ENCODE measurements around the gene THADA.

Gene THADA

GRCh38 chr2:43569921-43570320, 25.9 kb downstream of the THADA start:
- DNase-seq: no peak
- peaks cover 53% of the 10 kb centered on the region for H3K36me3 ChIP-seq
- H3K27ac ChIP-seq: no peak overlapping the region
- no peak for TF ChIP-seq CTCF (IDR thresholded peaks at IDR 0.05; ENCODE audit: low read depth, low read length)
- no peaks in the 10 kb centered on the region for H3K9me3 ChIP-seq (ENCODE audit: severe bottlenecking)
- no peak overlapping the region for H3K4me3 ChIP-seq (ENCODE audit: low read depth, low read length)
- no peaks in the 10 kb centered on the region for H3K27me3 ChIP-seq (ENCODE audit: insufficient read depth, low read depth, severe bottlenecking)

GRCh38 chr2:43568228-43568627, 27.6 kb downstream of the THADA start:
- Histone ChIP-seq H3K9me3 (ENCODE audit: severe bottlenecking) (no peaks in the 10 kb centered on the region), H3K27ac (no peak overlapping the region), H3K36me3 (peaks cover 44% of the 10 kb centered on the region), H3K4me3 (ENCODE audit: low read depth, low read length) (no peak overlapping the region), H3K27me3 (ENCODE audit: insufficient read depth, low read depth, severe bottlenecking) (no peaks in the 10 kb centered on the region)
- DNase-seq: no peak
- TF ChIP-seq CTCF (IDR thresholded peaks at IDR 0.05; ENCODE audit: low read depth, low read length): no peak

GRCh38 chr2:43566461-43566729, 29.4 kb downstream of the THADA start:
- H3K36me3 ChIP-seq: peaks cover 27% of the 10 kb centered on the region
- no peak for TF ChIP-seq CTCF (IDR thresholded peaks at IDR 0.05; ENCODE audit: low read depth, low read length)
- H3K9me3 ChIP-seq (ENCODE audit: severe bottlenecking): no peaks in the 10 kb centered on the region
- H3K27me3 ChIP-seq (ENCODE audit: insufficient read depth, low read depth, severe bottlenecking): no peaks in the 10 kb centered on the region
- no peak for DNase-seq
- H3K27ac ChIP-seq: no peak overlapping the region
- H3K4me3 ChIP-seq (ENCODE audit: low read depth, low read length): no peak overlapping the region

GRCh38 chr2:43563679-43564078, 32.2 kb downstream of the THADA start:
- peaks cover 17% of the 10 kb centered on the region for H3K36me3 ChIP-seq

GRCh38 chr2:43560231-43560547, 35.6 kb downstream of the THADA start:
- no peak for DNase-seq
- H3K27me3 ChIP-seq (ENCODE audit: insufficient read depth, low read depth, severe bottlenecking): no peaks in the 10 kb centered on the region
- H3K9me3 ChIP-seq (ENCODE audit: severe bottlenecking): no peaks in the 10 kb centered on the region
- H3K36me3 ChIP-seq: peaks cover 23% of the 10 kb centered on the region
- H3K27ac ChIP-seq: no peak overlapping the region
- no peak overlapping the region for H3K4me3 ChIP-seq (ENCODE audit: low read depth, low read length)
- TF ChIP-seq CTCF (IDR thresholded peaks at IDR 0.05; ENCODE audit: low read depth, low read length): no peak

More at GRCh38 chr2:43563679-43564078, 32.2 kb downstream of the THADA start:
- no peak for TF ChIP-seq CTCF (IDR thresholded peaks at IDR 0.05; ENCODE audit: low read depth, low read length)
- no peak overlapping the region for H3K4me3 ChIP-seq (ENCODE audit: low read depth, low read length)
- no peak for DNase-seq
- H3K27ac ChIP-seq: no peak overlapping the region
- no peaks in the 10 kb centered on the region for H3K27me3 ChIP-seq (ENCODE audit: insufficient read depth, low read depth, severe bottlenecking)
- no peaks in the 10 kb centered on the region for H3K9me3 ChIP-seq (ENCODE audit: severe bottlenecking)

GRCh38 chr2:43559391-43560230, 36.2 kb downstream of the THADA start:
- H3K27ac ChIP-seq: no peak overlapping the region
- no peaks in the 10 kb centered on the region for H3K9me3 ChIP-seq (ENCODE audit: severe bottlenecking)
- no peak for TF ChIP-seq CTCF (IDR thresholded peaks at IDR 0.05; ENCODE audit: low read depth, low read length)
- DNase-seq: no peak
- H3K36me3 ChIP-seq: peaks cover 22% of the 10 kb centered on the region
- H3K27me3 ChIP-seq (ENCODE audit: insufficient read depth, low read depth, severe bottlenecking): no peaks in the 10 kb centered on the region
- H3K4me3 ChIP-seq (ENCODE audit: low read depth, low read length): no peak overlapping the region

All from WERI-Rb-1 (cell line).